ENCODE results near the gene FEZF2.

The FEZF2 gene

DNA sequence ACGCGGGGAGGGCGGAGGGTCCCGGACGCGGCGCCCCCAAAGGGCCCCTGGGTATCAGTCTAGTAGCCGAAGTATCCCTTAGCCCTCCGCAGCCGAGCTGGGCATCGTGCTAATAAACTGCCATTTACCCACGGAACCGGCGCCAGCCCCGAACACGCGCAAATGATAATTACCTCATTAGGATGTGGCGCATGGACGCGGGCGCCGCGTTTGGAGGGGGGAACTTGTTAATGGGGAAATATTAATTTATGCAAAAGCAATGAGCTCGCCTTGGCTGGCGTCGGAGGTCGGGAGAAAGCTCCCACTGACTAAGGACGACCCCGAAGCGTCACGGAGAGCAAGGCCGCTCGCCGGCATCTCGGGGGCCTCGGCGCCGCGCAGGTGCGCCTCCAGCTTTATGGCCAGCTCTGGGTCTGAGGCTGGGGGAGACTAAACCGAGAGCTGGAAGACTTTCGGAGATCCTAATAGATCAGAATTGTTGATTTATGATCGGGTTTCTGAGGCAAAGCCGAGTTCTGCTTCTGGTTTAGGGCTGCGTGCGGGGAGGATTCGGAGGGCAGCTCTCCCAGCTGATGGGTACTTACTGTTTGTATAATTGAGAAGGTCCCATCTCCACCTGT lies 474 bp upstream of the FEZF2 start:
- no peak for DNase-seq (ENCODE audit: low spot score)
- no peak for FAIRE-seq

DNA sequence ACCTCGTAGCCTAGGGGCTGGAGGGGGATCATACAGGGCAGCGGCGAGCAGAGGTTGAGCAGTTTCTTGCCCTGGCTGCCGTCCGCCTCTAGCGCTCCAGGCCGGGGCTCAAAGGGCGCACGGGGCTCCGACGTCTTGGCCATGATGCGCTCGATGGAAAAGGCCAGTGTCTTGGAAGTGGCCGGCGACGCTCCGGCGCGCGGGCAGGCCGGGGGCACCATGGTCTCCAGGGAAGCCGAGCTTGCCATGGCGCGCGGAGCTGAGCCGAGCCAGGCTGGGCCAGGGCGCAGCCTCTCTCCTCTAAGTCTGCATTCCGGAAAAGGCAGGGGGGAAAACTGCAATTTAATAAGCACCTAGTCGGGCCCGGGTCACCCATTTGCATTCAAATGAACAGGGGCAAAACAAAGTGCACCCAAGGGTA lies 719 bp downstream of the FEZF2 start:
- FAIRE-seq (no peak), DNase-seq (ENCODE audit: low spot score) (no peak)

DNA sequence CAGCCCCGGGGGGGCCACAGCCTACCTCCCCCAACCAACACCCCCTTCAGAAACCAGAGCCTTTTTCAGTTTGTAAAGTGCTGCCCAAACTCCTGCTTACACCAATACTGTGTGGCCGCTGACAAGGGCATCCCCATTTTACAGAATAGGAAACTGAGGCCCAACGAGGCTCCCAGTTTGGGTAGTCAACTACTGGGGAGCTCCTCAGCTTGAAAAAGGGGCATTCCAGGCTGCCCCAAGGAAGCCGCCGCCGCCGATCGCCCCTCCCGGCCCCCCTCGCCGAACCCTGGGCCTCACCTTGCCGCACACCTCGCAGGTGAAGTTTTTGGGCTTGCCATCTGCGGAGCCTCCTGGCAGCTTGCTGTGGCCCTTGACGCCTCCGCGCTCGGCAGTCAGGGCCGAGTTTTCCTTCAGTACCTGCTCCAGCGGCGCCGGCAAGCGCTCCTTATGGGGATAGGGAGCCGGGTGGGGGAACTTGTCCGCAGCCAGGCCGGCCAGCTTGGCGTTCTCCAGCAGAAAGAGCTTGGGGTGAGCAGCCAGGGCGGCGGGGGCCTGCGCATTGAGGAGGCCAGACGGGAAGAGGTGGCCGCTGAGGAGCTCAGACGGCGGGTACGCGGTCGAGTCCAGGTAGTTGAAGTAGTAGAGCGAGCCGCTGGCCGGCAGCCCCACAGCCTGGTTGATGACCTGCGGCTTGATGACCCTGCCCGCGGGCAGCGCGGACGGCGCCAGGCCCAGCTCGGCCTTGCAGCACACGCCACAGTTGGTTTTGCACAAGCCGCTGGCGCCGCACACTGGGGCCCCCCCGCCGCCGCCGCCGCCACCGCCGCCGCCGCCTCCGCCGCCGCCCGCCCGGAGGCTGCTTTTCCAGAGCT lies 1.4 kb downstream of the FEZF2 start:
- no peak for DNase-seq (ENCODE audit: low spot score)
- no peak for FAIRE-seq

DNA sequence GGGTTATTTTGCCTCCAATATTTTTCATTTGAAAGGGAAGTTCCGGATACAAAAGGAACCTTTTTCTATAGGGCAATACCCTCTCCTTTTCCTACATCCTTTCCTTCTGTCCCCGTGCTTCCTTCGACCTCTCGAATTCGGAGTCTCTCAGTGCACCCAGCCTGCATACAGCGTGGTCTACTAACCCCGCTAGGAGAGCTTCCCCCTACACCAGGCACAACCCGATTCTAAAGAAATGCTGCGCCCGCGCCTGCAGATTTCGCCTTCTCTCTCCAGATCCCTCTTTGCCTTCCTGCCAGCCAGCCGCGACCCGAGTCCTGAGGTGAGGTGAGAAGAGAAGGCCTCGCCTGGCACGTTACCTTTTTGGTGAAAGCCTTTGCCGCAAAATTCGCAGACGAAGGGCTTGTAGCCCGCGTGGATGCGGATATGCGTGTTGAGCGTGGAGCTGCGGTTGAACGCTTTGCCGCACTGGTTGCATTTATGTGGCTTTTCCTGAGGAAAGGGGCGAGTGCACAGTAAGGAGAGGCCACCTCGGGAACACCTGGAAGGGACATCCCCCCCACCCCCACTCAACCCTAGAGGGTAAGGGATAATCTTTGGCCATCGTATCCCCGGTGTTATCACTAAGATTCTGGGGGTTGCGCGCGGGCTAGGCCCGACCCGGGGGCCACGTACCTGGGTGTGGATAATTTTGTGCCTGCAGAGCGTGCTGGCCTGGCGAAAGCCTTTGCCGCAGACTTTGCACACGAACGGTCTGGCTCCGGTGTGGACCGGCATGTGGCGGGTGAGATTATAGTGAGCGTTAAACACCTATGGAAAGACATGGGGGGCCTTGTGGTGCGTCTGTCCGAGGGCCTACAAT lies 2.3 kb downstream of the FEZF2 start:
- DNase-seq (ENCODE audit: low spot score) (no peak), FAIRE-seq (no peak)

DNA sequence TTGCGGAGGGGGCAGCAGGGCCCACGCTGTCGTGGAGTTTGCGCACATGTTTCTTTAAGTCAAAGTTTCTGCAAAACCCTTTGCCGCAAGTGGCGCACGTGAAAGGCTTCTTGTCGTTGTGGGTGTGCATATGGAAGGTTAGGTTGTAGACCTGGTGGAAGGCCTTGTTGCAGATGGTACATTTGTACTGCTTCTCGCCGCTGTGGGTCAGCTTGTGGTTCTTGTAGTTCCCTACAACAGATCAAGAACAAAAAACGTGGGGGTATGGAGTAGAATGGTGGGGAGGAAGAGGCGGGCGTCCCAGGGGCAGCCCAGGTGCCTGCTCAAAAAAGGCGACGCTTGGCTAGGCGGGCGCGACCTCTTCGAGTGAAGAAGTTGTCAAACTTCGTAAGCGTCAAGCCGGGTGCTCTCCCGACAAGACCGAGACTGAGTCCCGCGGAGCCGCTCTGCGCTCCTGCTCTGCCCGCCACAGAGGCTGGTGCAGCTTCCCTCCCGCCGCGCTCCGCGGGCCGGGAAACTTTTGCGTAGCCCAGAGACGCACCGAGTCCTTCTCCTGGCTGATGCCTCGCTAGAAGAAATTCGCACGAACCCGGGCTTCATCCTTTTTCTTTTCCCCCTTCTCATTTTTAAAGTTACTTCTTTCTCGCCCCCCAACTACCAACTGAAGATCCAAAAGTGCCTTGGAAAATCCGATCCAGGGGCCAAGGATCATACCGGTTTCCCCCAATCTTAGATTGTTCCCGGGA lies 3.1 kb downstream of the FEZF2 start:
- no peak for FAIRE-seq
- no peak for DNase-seq (ENCODE audit: low spot score)

DNA sequence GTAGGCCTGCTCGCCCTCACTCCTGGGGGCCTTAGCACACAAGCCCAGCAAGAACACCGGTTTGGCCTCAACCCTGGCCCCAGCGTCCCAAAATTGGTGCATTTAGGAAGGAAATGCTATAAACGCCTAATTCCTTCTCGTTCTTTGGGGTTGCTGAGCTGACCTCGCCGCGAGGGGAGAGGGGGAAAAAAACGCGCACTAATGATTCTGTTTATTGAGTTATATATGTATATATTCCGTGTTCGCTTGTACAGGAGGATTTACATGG lies 3.9 kb downstream of the FEZF2 start:
- no peak for FAIRE-seq

DNA sequence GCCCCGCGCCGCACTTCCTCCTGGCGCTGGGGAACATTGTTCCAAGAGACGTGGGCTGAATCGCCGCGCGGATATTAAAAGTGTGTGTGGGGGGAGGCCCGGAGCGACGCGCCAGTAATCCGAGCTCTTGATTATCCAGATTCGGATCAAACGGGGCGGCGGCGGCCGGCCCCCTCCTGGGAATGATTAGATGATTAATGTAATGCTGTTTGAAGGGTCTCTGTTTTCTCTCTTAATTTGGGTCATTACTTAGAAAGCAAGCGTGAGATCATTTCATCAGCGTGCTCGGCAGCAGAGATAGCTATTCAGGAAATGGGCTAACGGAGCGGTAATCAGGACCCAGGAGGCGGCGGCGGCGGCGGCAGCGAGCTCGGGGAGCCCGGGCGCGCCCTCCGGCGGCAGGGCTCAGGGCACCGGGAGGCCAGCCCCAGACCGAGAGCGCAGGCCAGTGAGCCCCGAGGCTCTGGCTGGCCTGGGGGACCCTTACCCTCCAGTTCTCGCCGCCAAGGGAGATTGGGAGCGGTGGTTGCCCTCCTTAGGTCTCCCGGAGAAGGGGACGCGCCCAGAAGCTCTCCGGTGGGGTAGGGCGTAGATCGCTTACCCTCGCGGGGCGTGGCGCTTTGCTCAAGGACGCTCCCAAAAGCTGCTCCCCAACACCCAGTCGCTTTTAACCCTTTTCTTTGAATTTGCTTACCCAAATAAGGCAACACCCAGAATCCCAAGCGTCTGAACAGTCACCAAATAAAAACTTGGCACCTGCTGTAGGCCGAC lies 4.5 kb downstream of the FEZF2 start:
- DNase-seq (ENCODE audit: low spot score) (no peak), FAIRE-seq (no peak)

More for the DNA sequence above, 3.9 kb downstream of the FEZF2 start:
- DNase-seq (ENCODE audit: low spot score) = no peak

DNA sequence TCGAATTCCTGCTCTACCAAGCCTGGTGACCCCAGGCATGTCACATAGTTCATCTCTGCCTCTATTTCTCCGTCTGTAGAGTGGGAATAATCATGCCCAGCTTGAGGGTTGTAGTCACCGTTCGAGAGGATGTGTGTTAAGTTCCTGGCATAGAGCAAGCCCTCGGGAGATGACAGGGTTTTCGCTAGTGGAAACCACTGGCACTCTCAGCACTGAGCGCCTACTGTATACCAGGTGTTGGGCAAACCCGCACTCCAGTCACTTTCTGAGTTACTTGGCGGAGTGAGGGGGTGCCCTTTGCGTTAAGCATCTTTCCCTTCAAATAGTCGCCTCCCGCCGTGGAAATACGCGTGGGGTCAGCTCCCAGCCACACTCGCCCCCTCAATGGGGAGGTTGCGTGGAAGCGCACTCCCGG lies 5.1 kb downstream of the FEZF2 start:
- FAIRE-seq (no peak), DNase-seq (ENCODE audit: low spot score) (no peak)

DNA sequence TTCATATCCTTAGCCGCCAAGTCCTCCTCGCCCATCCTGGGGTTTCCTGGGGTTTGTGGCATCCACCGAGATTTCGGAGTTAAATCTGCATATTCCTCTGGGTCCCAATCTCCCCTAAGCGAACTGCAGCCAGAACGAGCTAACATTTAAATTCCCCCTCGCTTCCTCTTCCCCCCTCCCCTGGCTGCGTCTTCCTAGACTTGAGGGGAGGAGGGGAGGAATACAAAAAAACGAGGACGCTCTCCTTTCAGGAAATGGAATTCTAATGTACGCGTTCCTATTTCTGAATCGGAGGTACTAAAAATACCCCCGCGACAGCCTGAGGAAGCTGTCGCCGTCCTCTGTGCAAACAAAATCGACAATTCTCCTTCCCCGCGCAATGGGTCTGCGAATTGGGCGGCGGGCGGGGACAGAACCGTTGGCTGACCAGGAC lies 5.6 kb downstream of the FEZF2 start:
- FAIRE-seq (no peak), DNase-seq (ENCODE audit: low spot score) (no peak)

DNA sequence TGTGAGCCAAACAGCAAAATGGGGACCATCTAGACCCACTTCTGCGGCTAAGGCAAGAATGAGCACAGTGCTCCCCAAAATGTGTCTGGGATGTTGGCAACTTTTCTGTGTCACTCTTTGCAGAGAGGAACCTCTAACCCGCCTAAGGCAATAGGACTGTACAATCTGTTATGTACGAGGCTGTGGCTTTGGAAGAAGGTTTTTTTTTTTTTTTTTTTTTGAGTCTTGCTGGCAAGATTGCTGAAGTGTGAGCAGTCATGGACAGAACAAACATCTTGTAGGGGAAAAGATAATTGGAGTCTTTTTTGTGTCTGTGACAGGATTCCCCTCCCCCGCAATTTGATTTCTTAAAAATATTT lies 7.2 kb downstream of the FEZF2 start:
- FAIRE-seq = no peak
- no peak for DNase-seq (ENCODE audit: low spot score)

DNA sequence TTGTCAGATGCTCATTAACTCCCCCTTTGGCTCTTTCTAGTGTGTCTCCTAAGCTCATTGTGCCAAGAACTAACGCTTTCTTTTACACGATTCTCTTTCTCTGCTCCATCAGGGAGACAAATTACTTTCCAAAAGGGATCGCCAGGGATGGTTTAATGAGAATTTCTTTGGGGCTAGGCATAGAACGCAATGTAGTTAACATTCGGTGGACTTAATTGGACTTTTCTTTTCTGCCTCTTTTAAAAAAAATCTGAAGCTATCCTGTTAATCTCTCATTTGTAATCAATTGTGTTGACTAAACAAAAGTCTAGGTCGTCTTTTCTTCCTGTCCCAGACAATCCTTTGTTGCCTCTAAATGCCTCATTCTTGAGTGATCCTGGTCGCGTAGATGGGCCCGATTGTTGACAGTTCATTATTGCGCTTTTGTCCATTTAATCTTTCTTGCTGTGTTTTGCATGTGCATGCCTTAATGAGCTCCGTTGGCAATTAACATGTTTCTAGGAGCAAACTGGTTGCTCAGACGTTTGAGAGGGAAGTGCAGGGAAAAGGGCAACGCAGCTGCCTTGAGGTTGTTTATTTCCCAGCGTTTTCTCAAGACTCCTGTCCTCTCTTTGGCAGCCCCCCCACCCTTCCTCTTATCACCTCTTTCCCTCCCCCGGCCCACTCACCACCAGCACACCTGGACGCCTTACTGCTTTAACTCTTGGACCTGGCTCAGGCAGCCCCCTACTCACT lies 7.8 kb downstream of the FEZF2 start:
- FAIRE-seq = no peak

DNA sequence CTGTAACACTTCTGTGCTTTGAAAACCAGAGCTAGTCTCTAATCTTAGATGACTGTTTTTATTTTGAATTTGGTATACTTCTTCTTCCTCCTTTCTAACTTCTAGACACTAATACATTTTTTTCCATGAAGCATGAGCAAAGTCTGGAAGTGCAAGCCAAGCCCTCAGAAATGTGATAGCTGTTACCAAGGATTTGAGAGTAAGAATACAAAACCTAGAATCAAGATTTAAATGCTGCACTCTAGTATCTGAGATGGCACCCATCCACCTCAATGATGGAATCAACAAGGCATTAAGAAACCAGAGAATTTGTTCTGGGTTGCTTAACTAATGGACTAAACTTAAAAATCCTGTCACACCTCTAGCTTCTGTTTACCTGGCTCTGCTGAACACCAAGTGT lies 9.2 kb downstream of the FEZF2 start:
- DNase-seq (ENCODE audit: low spot score) (no peak), FAIRE-seq (no peak)

More for the DNA sequence above, 7.8 kb downstream of the FEZF2 start:
- DNase-seq (ENCODE audit: low spot score) = no peak

DNA sequence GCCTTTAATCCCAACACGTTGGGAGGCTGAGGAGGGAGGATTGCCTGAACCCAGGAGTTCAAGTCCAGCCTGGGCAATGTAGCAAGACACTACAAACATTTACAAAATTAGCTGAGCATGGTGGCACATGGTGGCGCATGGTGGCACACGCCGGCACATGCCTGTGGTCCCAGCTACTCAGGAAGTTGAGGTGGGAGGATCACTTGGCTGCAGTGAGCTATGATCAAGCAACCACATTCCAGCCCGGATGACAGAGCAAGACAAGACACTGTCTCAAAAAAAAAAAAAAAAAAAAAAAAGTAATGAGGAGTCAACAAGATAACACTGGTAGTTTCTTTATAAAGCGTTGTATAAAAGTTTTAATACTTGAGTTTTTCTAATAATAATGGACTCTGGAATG lies 10.1 kb downstream of the FEZF2 start:
- DNase-seq (ENCODE audit: low spot score) (peak; percentile 12), FAIRE-seq (no peak)

DNA sequence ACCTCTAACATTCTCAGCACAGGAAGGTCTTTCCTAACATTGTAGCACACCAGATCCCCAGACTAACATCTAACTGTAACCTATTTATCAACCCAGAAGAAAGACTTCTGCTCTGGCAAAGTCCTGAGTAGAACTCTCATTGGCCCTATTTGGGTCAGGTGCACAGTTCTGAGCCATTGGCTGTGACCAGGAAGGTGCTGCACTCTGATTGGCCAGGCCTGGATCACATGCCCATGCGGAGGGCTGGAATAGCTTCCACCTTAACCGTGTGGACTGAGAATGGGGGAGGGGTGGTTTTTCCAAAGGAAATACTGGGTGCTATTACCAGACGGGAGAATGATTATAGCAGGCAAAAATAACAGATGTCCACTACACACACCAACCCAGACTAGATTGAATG lies 11.5 kb downstream of the FEZF2 start:
- no peak for FAIRE-seq

DNA sequence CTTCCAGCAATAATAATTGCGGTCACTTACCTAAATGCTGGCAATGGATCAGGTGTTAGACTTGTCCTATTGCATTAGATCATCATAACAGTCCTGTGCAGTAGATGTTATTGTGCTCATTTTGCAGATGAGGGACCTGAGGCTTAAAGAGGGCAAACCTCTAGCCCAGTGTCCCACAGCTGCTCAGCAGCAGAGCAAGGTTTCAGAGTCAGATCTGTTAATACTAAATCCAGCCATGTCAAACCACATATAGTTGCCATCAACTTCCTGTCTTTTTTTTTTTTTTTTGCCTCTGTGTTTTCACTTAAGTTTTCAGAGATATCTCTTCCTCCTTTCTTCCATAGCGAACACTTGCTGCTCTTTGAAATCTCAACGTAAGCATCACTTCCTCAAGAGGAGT lies 12.1 kb downstream of the FEZF2 start:
- DNase-seq (ENCODE audit: low spot score) (no peak), FAIRE-seq (no peak)

More for the DNA sequence above, 11.5 kb downstream of the FEZF2 start:
- DNase-seq (ENCODE audit: low spot score) = no peak

DNA sequence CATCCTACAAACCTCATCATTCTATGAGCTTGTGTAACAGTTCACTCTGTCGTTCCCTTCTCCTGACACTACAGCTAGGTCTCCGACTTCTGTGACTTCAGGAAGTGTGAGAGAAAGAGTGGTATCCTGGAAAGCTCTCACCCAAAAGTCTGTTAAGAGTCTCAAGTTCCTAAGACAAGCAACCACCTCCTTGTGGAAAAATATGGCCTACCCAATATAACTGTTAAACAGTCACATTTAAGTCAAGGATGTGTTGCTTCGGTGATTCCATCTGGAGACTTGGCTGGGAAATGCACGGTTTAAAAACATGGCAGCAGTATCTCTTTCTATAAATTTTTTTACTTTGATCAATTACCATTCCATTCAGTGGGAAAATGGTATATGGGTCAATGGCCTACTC lies 13.8 kb downstream of the FEZF2 start:
- FAIRE-seq (no peak), DNase-seq (ENCODE audit: low spot score) (no peak)

DNA sequence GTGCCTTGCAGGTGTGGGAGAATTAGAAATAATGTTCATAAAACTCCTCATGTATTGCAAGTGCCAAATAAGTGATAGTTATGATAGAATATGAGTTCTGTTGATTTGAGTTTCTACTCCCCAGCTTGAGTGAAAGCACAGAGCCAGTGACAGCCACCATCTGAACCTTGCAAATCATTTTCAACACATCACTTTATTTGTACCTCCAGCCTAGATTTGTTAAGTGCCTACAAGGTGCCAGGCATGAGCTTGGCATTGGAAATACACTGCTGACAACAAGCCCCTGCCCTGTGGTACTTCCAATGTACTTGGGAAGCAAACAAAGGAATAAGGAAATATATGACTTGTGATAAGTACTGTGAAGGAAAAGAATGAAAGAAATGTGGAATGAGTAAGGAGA lies 17.0 kb downstream of the FEZF2 start:
- DNase-seq (ENCODE audit: low spot score) (no peak), FAIRE-seq (peak; percentile 35)

DNA sequence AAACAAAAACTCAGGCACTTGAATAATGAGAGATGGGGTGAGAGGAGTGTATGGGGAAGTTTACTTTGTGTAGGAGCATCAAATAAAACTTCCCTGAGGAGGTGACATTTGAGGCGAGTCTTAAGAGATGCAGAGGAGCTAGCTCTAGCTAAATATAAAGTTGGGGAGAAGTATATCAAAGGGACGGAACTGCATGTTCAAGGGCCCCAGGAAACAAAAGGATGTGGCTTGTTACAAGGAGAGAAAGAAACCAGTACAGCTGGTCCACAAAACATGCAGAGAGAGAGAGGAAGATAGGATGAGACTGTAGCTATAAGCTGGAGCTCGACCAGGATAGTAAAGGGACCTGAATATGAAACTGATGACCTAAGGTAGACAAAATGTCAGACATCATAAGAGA lies 17.6 kb downstream of the FEZF2 start:
- FAIRE-seq (no peak), DNase-seq (ENCODE audit: low spot score) (no peak)

DNA sequence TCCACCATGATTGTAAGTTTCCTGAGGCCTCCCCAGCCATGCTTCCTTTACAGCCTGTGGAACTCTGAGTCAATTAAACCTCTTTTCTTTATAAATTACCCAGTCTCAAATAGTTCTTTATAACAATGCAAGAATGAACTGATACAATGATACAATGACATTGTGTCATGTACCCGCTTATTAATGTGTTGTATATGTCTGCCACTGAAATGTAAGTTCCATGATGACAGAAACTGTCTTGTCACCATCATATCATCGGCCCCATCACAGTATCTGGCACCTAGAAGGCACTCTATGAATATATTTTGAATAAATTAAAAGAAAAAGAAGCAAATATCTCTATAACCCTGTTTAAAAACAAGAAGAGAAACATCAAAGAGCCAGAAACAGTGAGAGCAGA lies 29.6 kb downstream of the FEZF2 start:
- no peak for FAIRE-seq
- DNase-seq (ENCODE audit: low spot score) = no peak

DNA sequence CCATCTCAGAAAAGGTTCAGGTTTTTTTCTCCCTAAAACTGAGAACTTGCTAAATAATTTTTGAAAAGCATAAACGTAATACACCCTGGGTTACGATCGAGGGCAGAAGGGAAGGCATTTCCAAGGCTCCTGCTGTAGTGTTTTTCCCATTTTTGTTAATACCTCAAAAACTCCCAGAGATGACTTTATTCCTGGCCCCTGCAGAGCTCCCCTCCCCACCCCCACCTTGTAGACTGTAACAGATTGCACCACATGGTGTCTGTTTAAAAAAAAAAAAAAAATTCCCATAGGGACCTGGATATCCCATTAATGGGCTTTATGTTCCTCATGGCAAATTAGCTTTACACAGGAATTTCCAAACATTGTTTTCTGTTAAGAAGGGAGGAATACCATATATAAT lies 38.2 kb downstream of the FEZF2 start:
- DNase-seq (ENCODE audit: low spot score) (no peak), FAIRE-seq (no peak)

All from urothelium cell line (cell line).